G401 (cell line): ENCODE results near the gene PRSS38. TPM values are rescaled to one million over a fixed set of nuclear protein-coding genes. Genes with fewer than 3 reads are reported as not detected.

Experiments used
- DNase-seq: peaks from one replicate; pipeline ENCODE4 v3.0.0-alpha.2; 2015; ENCODE audit warnings: low spot score
- in situ Hi-C: cut with HindIII; loops from 2 replicates; pipeline ENCODE4 v1.10.0; 2016; ENCODE audit warnings: low sequenced_read_pairs, mixed read lengths
- total RNA-seq: library from RNA; depleted of rRNA; stranded (reverse); fragments of >200 nt; shearing (Covaris generic); gene quantifications from 2 replicates; pipeline ENCODE4 v1.2.3, GENCODE V29; 2014; rRNA removed

The PRSS38 gene
- total RNA-seq, 1 experiment from 2014 or later = not detected

DNA sequence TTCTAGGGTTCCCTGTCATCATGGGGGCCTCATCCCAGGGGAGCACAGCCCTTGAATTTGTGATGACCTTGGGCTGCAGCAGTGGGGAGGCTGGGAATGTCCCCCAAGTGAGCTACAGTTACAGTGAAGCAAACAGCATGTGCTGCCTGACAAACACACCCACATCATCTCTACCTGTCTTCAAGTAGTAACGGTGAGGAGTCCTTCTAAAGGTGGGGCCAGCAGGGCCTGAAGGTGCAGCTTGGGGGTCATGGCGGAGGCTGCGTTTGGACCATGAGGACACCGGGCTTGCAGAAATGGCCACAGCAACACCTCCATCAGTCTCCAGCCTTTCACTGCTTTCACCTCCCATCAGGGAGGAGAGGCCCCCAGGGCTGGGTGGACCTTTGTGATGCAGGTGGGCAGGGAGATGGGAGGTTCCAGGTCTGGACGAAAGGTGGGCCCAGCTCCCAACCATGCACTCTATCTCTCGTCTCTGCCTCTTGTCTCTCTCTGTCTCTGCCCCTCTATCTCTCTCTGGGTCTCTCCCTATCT lies 76.5 kb downstream of the PRSS38 start:
- in situ Hi-C loops = no loop called here
- no peak for DNase-seq

- in situ Hi-C loops = no loop called here
- DNase-seq = no peak
These were observed 77.2 kb downstream of the PRSS38 start for GRCh38 chr1:227892489-227893299.

DNA sequence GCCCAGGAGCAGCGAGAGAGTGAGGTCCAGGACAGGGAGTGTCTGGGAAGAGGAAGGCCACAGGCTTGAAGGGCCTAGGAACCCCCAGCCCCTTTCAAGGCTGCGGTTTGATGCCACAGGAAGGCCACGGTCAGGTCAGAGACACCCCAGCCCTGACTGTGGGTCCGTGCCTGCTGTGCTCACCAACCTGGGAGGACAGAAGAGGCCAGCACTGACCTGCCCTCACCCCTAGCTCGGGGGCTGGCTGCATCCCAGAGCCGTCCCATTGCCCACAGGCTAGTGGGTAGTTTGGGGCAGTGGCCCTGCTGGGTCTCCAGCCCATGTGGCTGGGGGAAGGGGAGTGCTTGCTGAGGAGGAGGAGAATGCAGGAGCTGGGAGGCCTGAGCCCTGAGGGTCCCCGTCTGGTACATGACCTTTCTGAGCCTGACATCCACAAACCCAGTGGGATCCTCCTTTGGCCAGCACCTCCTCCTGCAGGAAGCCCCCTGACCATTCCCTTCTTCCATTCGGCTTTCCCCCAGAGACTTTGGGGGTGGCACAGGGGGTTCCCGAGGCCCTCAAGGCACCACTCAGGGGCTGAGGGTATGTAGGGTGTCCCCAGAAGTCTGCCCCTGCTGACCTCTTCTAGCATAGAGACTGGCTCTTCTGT lies 77.9 kb downstream of the PRSS38 start:
- in situ Hi-C loops = no loop called here
- DNase-seq = no peak

GRCh38 chr1:227893949-227894721 lies 78.7 kb downstream of the PRSS38 start:
- in situ Hi-C loops = no loop called here
- no peak for DNase-seq

DNA sequence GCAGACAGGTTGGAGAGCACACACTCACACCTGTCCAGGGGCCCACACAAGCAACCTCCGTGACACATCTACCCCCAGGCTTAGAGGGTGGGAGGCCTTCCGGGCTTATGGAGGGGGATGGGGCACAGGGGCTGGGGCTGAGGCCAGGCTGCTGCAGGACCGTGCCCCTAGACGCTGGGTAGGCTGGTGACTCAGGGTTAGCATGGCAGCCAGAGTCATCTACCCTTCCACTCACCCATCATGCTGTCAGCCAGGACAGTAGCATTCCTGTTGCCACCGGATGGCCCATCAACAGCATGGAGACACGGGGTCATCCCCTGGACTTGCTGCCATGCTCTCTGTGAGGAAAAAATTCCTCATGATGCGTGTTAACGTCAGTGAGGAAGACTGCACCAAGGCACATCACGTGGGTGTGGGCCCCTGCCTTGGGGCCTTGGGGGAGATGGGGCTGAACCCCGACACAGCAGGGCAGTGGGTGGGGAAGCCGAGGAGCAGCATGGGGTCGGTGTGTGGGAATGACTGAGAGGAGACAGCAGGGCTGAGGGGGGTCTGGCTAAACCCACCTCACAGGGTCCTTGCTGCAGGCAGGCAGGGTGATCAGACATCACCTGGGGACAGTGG lies 79.5 kb downstream of the PRSS38 start:
- no peak for DNase-seq
- in situ Hi-C loops = no loop called here

Other genes with a start within 250 kb of the PRSS38 start
- 38.3 and 38.7 TPM in 2 replicates for gene JMJD4, start 80.4 kb upstream of the PRSS38 start, total RNA-seq
- gene SNAP47, start 80.2 kb upstream of the PRSS38 start, total RNA-seq = 72.9 and 84.9 TPM in 2 replicates
- 1.2 and 2.7 TPM in 2 replicates for gene WNT9A, start 132.3 kb downstream of the PRSS38 start, total RNA-seq
- gene WNT3A, start 191.3 kb downstream of the PRSS38 start, total RNA-seq = 0.37 TPM in 1 of 2 replicates, not detected in the other